Mesenchymal stem cell (in vitro differentiated cells and primary cell): ENCODE results near the gene RIC1.

Experiments
- DNase-seq: peaks from one replicate; pipeline ENCODE4 v3.0.0-alpha.2; 2013
- H2AFZ ChIP-seq: one replicate; pipeline ENCODE4 v1.6.1; 2013; ENCODE audit warnings: low read depth, mild to moderate bottlenecking, control low read depth, inconsistent platforms, low read length, moderate library complexity
- H2AK5ac ChIP-seq: 2 replicates; pipeline ENCODE4 v1.6.1; 2013; ENCODE audit warnings: low read length, moderate library complexity, mild to moderate bottlenecking, inconsistent platforms; ENCODE audit not compliant: severe bottlenecking
- H2BK120ac ChIP-seq: one replicate; pipeline ENCODE4 v1.6.1; 2013; ENCODE audit warnings: low read depth, mild to moderate bottlenecking, inconsistent platforms, low read length, moderate library complexity
- H2BK12ac ChIP-seq, 2 experiments: one replicate each; pipeline ENCODE4 v1.6.1; 2013; ENCODE audit warnings: inconsistent platforms in 2 of 2, low read length in 2 of 2, mild to moderate bottlenecking in 2 of 2, moderate library complexity in 2 of 2, control low read depth in 1 of 2
- H2BK15ac ChIP-seq: one replicate; pipeline ENCODE4 v1.6.1; 2013; ENCODE audit warnings: mild to moderate bottlenecking, low read depth, inconsistent platforms; ENCODE audit not compliant: poor library complexity, severe bottlenecking
- H2BK5ac ChIP-seq: 2 replicates; pipeline ENCODE4 v1.6.1; 2013; ENCODE audit warnings: low read depth, mild to moderate bottlenecking, low read length, control low read depth, inconsistent platforms; ENCODE audit not compliant: poor library complexity, severe bottlenecking
- H3K14ac ChIP-seq, 2 experiments: one replicate each; pipeline ENCODE4 v1.6.1; 2013; ENCODE audit warnings: inconsistent platforms in 2 of 2, low read length in 2 of 2, control low read depth in 1 of 2, mild to moderate bottlenecking in 1 of 2, moderate library complexity in 1 of 2
- H3K18ac ChIP-seq, 2 experiments: one replicate each; pipeline ENCODE4 v1.6.1; 2013; ENCODE audit warnings: inconsistent platforms in 2 of 2, low read length in 2 of 2, control low read depth in 1 of 2, low read depth in 1 of 2, mild to moderate bottlenecking in 1 of 2
- H3K23ac ChIP-seq, 2 experiments: one replicate each; pipeline ENCODE4 v1.6.1; 2013; ENCODE audit warnings: inconsistent platforms in 2 of 2, low read length in 2 of 2, mild to moderate bottlenecking in 2 of 2, moderate library complexity in 2 of 2, control low read depth in 1 of 2
- H3K27ac ChIP-seq: 2 replicates; pipeline ENCODE4 v1.5.1; 2013; ENCODE audit warnings: mild to moderate bottlenecking, moderate library complexity, low read length, control low read depth, inconsistent platforms; ENCODE audit not compliant: poor library complexity, severe bottlenecking
- H3K27me3 ChIP-seq, 2 experiments: 2 replicates each; pipeline versions ENCODE4 v1.6.1 to v1.7.0; 2013; ENCODE audit warnings: low read length in 2 of 2, mild to moderate bottlenecking in 2 of 2, moderate library complexity in 2 of 2, control low read depth in 1 of 2, inconsistent platforms in 1 of 2; ENCODE audit not compliant: control insufficient read depth in 1 of 2, insufficient read depth in 1 of 2
- H3K36me3 ChIP-seq, 2 experiments: 2 replicates each; pipeline versions ENCODE4 v1.6.1 to v1.7.0; 2013; ENCODE audit warnings: low read length in 2 of 2, control low read depth in 1 of 2, inconsistent platforms in 1 of 2, low read depth in 1 of 2, mild to moderate bottlenecking in 1 of 2; ENCODE audit not compliant: insufficient read depth in 2 of 2, control insufficient read depth in 1 of 2
- H3K4ac ChIP-seq, 2 experiments: one replicate each; pipeline ENCODE4 v1.6.1; 2013; ENCODE audit warnings: inconsistent platforms in 2 of 2, low read length in 2 of 2, mild to moderate bottlenecking in 2 of 2, moderate library complexity in 2 of 2, control low read depth in 1 of 2, low read depth in 1 of 2
- H3K4me1 ChIP-seq: 2 replicates; pipeline ENCODE4 v1.6.1; 2013; ENCODE audit warnings: low read depth, low read length, control low read depth; ENCODE audit not compliant: control insufficient read depth, insufficient read depth
- H3K4me2 ChIP-seq: 2 replicates; pipeline ENCODE4 v1.6.1; 2013; ENCODE audit warnings: low read length, mild to moderate bottlenecking, inconsistent platforms; ENCODE audit not compliant: poor library complexity, severe bottlenecking
- H3K4me3 ChIP-seq, 2 experiments: 2 replicates each; pipeline versions ENCODE4 v1.5.1 to v1.7.0; 2013; ENCODE audit warnings: low read length in 2 of 2, mild to moderate bottlenecking in 2 of 2, control low read depth in 1 of 2, low read depth in 1 of 2; ENCODE audit not compliant: insufficient read depth in 1 of 2
- H3K79me1 ChIP-seq: replicated peaks from 2 replicates; pipeline ENCODE4 v1.6.1; 2013; ENCODE audit warnings: mild to moderate bottlenecking, control low read depth, low read length, inconsistent platforms; ENCODE audit not compliant: poor library complexity, severe bottlenecking
- H3K9ac ChIP-seq: 2 replicates; pipeline ENCODE4 v1.7.0; 2013; ENCODE audit warnings: mild to moderate bottlenecking, low read length, moderate library complexity
- H3K9me3 ChIP-seq: 2 replicates; pipeline ENCODE4 v1.7.0; 2013; ENCODE audit warnings: mild to moderate bottlenecking, low read length; ENCODE audit not compliant: control insufficient read depth
- H4K8ac ChIP-seq: one replicate; pipeline ENCODE4 v1.6.1; 2013; ENCODE audit warnings: inconsistent platforms, mild to moderate bottlenecking, low read length, moderate library complexity
- H4K91ac ChIP-seq: one replicate; pipeline ENCODE4 v1.6.1; 2013; ENCODE audit warnings: mild to moderate bottlenecking, low read length, inconsistent platforms
- whole genome bisulfite sequencing: methylation state at CpG from one replicate; pipeline ENCODE4 v1.1.7; 2013; ENCODE audit warnings: mixed read lengths; 5-methylcytosine and 5-hydroxymethylcytosine counted together

RIC1 gene

GRCh38 chr9:5748438-5748837 lies 119.5 kb downstream of the RIC1 start:
- Histone ChIP-seq H3K4me2 (no peak overlapping the region), H3K79me1 (no peaks in the 10 kb centered on the region), H2AK5ac (no peak overlapping the region), H3K36me3 (peaks cover 3 to 91% of the 10 kb centered on the region in 2 experiments), H2AFZ (no peak overlapping the region), H2BK15ac (no peak overlapping the region), H3K4ac (no peak overlapping the region), H3K4me1 (no peaks in the 10 kb centered on the region), H3K23ac (no peak overlapping the region), H2BK12ac (no peak overlapping the region), H2BK120ac (no peak overlapping the region), H3K18ac (no peak overlapping the region), H3K27ac (no peak overlapping the region), H3K27me3 (no peaks in the 10 kb centered on the region), H3K4me3 (no peak overlapping the region), H2BK5ac (no peak overlapping the region), H4K8ac (no peak overlapping the region), H3K14ac (no peak overlapping the region), H4K91ac (no peak overlapping the region), H3K9ac (no peak overlapping the region), H3K9me3 (peaks cover 6% of the 10 kb centered on the region)
- no CpG with 5 or more reads among the region's 1 CpG for WGBS
- DNase-seq = no peak

GRCh38 chr9:5749306-5749705 lies 120.4 kb downstream of the RIC1 start:
- no peak overlapping the region for H3K9ac ChIP-seq
- no peak overlapping the region for H2AFZ ChIP-seq
- no peak overlapping the region for H4K91ac ChIP-seq
- no peak overlapping the region for H3K4me2 ChIP-seq
- H2AK5ac ChIP-seq = no peak overlapping the region
- no peaks in the 10 kb centered on the region for H3K4me1 ChIP-seq
- no peak for DNase-seq
- H3K4ac ChIP-seq = no peak overlapping the region
- no peaks in the 10 kb centered on the region for H3K27me3 ChIP-seq
- H3K23ac ChIP-seq = no peak overlapping the region
- no peak overlapping the region for H3K4me3 ChIP-seq
- H2BK5ac ChIP-seq = no peak overlapping the region
- no peak overlapping the region for H2BK120ac ChIP-seq
- H3K9me3 ChIP-seq = peaks cover 6% of the 10 kb centered on the region
- no peak overlapping the region for H3K18ac ChIP-seq
- no peaks in the 10 kb centered on the region for H3K79me1 ChIP-seq
- no CpG with 5 or more reads among the region's 4 CpGs for WGBS
- H3K27ac ChIP-seq = no peak overlapping the region
- H2BK15ac ChIP-seq = no peak overlapping the region
- H2BK12ac ChIP-seq = no peak overlapping the region
- H3K36me3 ChIP-seq = peaks cover 4 to 89% of the 10 kb centered on the region in 2 experiments
- no peak overlapping the region for H4K8ac ChIP-seq
- H3K14ac ChIP-seq = no peak overlapping the region

GRCh38 chr9:5750569-5750968 lies 121.7 kb downstream of the RIC1 start:
- no peak overlapping the region for H2BK120ac ChIP-seq
- H3K18ac ChIP-seq = no peak overlapping the region
- no peak overlapping the region for H2BK12ac ChIP-seq
- H3K27me3 ChIP-seq = no peaks in the 10 kb centered on the region
- H3K9me3 ChIP-seq = peaks cover 6% of the 10 kb centered on the region
- DNase-seq = no peak
- H3K23ac ChIP-seq = no peak overlapping the region
- no peak overlapping the region for H3K14ac ChIP-seq
- H2BK5ac ChIP-seq = no peak overlapping the region
- no peak overlapping the region for H2AK5ac ChIP-seq
- no peak overlapping the region for H2AFZ ChIP-seq
- no peak overlapping the region for H3K27ac ChIP-seq
- H3K79me1 ChIP-seq = no peaks in the 10 kb centered on the region
- no CpG with 5 or more reads among the region's 1 CpG for WGBS
- H4K91ac ChIP-seq = no peak overlapping the region
- no peak overlapping the region for H3K4me3 ChIP-seq
- no peak overlapping the region for H3K9ac ChIP-seq
- no peak overlapping the region for H3K4me2 ChIP-seq
- no peak overlapping the region for H2BK15ac ChIP-seq
- peaks cover 7 to 84% of the 10 kb centered on the region in 2 experiments for H3K36me3 ChIP-seq
- no peaks in the 10 kb centered on the region for H3K4me1 ChIP-seq
- H4K8ac ChIP-seq = no peak overlapping the region
- no peak overlapping the region for H3K4ac ChIP-seq

- no peak overlapping the region for H3K18ac ChIP-seq
- H3K9ac ChIP-seq = no peak overlapping the region
- no peak overlapping the region for H2BK12ac ChIP-seq
- H2AK5ac ChIP-seq = no peak overlapping the region
- no peak overlapping the region for H2BK5ac ChIP-seq
- DNase-seq = no peak
- no peaks in the 10 kb centered on the region for H3K27me3 ChIP-seq
- H3K23ac ChIP-seq = no peak overlapping the region
- peaks cover 1% of the 10 kb centered on the region for H3K79me1 ChIP-seq
- H2AFZ ChIP-seq = no peak overlapping the region
- 97% methylated on average over 2 of the region's 3 CpGs for WGBS
- H3K4ac ChIP-seq = no peak overlapping the region
- H2BK120ac ChIP-seq = no peak overlapping the region
- no peak overlapping the region for H3K14ac ChIP-seq
- no peaks in the 10 kb centered on the region for H3K9me3 ChIP-seq
- H3K4me2 ChIP-seq = no peak overlapping the region
- no peak overlapping the region for H4K8ac ChIP-seq
- no peak overlapping the region for H4K91ac ChIP-seq
- peaks cover 9 to 81% of the 10 kb centered on the region in 2 experiments for H3K36me3 ChIP-seq
- H3K4me1 ChIP-seq = no peaks in the 10 kb centered on the region
- H3K4me3 ChIP-seq = no peak overlapping the region
- no peak overlapping the region for H3K27ac ChIP-seq
- no peak overlapping the region for H2BK15ac ChIP-seq
Measured at GRCh38 chr9:5756633-5757032, 127.7 kb downstream of the RIC1 start.
